ENCODE results near the gene SVEP1.

DNA sequence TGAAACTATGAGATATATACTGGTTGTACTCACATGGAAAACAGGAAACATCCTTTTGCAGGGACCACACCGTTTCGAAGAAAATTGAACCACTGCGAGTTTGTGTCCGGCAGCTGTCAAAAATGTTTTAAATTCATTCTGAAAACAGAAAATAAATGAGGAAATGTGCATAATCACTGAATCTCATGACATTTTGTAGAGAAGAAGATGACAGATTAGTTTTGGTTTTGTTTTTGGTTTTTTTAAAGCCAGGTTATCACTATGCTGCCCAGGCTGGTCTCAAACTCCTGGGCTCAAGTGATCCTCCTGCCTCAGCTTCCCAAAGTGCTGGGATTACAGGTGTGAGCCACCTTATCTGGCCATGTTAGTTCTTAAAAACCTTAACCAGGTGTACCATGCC, 245.4 kb downstream of the SVEP1 start:
- TF ChIP-seq CTCF (IDR thresholded peaks at IDR 0.05) (no peak), POLR2AphosphoS5 (IDR thresholded peaks at IDR 0.05) (no peak), POLR2A (IDR thresholded peaks at IDR 0.05) (no peak), EP300 (IDR thresholded peaks at IDR 0.05; ENCODE audit: low read depth) (no peak)
